ENCODE measurements around the gene PPT1.

DNA sequence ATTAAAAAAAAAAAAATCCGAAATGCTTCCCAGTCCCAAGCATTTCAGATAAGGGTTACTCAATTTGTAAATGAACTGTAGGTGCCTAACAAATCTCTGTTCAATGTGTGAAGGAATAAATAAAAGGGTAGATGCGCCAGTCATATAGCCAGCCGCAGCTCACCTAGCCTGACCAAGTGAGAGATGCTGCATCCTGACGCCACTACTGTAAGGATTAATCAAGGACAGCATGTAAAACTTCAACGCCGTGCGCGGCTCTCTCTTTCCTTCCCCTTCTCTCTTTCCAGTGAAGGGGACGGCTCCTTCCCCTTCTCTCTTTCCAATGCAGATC lies 441 bp downstream of the PPT1 start:
- TF ChIP-seq CTCF (IDR thresholded peaks at IDR 0.05; ENCODE audit: insufficient read depth, low read length) (no peak), POLR2AphosphoS5 (IDR thresholded peaks at IDR 0.05; ENCODE audit: low read depth) (no peak), SPI1 (IDR thresholded peaks at IDR 0.05; ENCODE audit: borderline replicate concordance, low read depth) (no peak)
- TF ChIP-seq, protein P1, sequence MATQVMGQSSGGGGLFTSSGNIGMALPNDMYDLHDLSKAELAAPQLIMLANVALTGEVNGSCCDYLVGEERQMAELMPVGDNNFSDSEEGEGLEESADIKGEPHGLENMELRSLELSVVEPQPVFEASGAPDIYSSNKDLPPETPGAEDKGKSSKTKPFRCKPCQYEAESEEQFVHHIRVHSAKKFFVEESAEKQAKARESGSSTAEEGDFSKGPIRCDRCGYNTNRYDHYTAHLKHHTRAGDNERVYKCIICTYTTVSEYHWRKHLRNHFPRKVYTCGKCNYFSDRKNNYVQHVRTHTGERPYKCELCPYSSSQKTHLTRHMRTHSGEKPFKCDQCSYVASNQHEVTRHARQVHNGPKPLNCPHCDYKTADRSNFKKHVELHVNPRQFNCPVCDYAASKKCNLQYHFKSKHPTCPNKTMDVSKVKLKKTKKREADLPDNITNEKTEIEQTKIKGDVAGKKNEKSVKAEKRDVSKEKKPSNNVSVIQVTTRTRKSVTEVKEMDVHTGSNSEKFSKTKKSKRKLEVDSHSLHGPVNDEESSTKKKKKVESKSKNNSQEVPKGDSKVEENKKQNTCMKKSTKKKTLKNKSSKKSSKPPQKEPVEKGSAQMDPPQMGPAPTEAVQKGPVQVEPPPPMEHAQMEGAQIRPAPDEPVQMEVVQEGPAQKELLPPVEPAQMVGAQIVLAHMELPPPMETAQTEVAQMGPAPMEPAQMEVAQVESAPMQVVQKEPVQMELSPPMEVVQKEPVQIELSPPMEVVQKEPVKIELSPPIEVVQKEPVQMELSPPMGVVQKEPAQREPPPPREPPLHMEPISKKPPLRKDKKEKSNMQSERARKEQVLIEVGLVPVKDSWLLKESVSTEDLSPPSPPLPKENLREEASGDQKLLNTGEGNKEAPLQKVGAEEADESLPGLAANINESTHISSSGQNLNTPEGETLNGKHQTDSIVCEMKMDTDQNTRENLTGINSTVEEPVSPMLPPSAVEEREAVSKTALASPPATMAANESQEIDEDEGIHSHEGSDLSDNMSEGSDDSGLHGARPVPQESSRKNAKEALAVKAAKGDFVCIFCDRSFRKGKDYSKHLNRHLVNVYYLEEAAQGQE (IDR thresholded peaks at IDR 0.05; ENCODE audit: insufficient replicate concordance, low read depth): no peak
